Activated naive CD8-positive, alpha-beta T cell (primary cell): ENCODE data around the gene KRT32.

Experiments
- H3K27ac Mint-ChIP-seq: one replicate; pipeline ENCODE4 v1.8.0; 2021; ENCODE audit warnings: mixed read lengths
- H3K27me3 Mint-ChIP-seq: one replicate; pipeline ENCODE4 v1.8.0; 2021; ENCODE audit warnings: mixed read lengths
- H3K36me3 Mint-ChIP-seq: one replicate; pipeline ENCODE4 v1.8.0; 2021; ENCODE audit warnings: mixed read lengths
- H3K4me1 Mint-ChIP-seq: one replicate; pipeline ENCODE4 v1.8.0; 2021; ENCODE audit warnings: low read depth, mixed read lengths
- H3K4me3 Mint-ChIP-seq: one replicate; pipeline ENCODE4 v1.8.0; 2021; ENCODE audit warnings: mild to moderate bottlenecking, mixed read lengths
- H3K9me3 Mint-ChIP-seq: one replicate; pipeline ENCODE4 v1.8.0; 2021; ENCODE audit warnings: low read depth, mixed read lengths

Gene KRT32

GRCh38 chr17:41466988-41467387, at the start of gene KRT32:
KRT32 (minus strand) TSS chr17:41467386; CDS start chr17:41467325, 61 bp downstream.
- H3K27ac Mint-ChIP-seq, result no peak within 1 kb of the TSS
- no peaks in the 10 kb centered on the region for H3K4me1 Mint-ChIP-seq
- no peak within 1 kb of the TSS for H3K4me3 Mint-ChIP-seq
- H3K36me3 Mint-ChIP-seq, result peaks cover 3% of the 10 kb centered on the region
- no peaks in the 10 kb centered on the region for H3K9me3 Mint-ChIP-seq
- no peaks in the 10 kb centered on the region for H3K27me3 Mint-ChIP-seq

DNA sequence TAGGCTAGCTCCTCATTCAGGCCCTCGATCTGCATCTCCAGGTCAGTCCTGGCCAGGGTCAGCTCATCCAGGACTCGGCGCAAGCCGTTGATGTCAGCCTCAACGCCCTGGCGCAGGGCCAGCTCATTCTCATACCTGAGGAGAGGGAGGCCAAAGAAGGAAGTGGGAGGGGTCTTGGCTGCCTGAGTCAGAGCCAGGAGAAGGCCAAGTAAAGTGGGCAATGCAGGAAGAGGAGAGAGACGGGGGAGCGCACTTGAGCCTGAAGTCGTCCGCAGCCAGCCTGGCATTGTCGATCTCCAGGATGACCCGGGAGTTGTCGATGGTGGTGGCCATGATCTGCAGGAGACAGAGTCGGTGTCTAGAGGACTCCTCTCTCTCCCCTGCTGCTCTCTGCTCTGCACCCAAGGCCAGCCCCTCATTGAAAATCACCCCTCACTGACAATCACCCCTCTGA, 49.7 kb upstream of the KRT32 start:
- no peaks in the 10 kb centered on the region for H3K36me3 Mint-ChIP-seq
- H3K27me3 Mint-ChIP-seq, result no peaks in the 10 kb centered on the region
- H3K4me1 Mint-ChIP-seq, result no peaks in the 10 kb centered on the region
- H3K4me3 Mint-ChIP-seq, result no peak overlapping the region
- no peak overlapping the region for H3K27ac Mint-ChIP-seq
- no peaks in the 10 kb centered on the region for H3K9me3 Mint-ChIP-seq

DNA sequence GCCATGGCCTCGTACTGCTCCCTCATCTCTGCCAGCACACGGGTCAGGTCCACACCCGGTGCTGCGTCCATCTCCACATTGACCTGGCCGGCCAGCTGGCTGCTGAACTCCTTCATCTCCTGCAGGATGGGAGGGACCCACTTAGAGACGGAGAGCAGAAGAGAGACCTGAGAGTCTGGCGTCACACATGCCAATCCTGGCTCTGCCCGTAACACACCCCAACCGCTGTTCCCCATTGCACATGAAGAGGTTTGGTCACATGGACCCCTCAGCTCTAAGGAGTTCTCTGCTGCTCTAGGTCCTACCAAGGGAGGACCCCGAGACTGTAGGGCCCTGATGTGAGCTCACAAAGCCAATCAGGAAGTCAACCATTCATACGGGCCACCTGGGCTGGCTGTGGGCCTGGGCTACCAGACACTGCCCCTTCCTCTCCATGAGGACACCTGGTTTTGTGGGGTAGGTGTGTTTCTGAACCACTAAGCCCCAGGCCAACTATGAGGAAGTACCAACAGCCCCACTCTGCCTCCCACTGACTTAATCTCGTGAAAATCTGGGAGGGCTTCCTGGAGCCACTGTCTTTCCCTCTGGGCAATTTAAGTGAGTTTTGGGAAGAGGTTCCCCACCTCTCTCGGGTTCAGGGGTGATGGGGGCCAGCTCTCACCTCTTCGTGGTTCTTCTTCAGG, 49.1 kb upstream of the KRT32 start:
- H3K4me3 Mint-ChIP-seq, result no peak overlapping the region

DNA sequence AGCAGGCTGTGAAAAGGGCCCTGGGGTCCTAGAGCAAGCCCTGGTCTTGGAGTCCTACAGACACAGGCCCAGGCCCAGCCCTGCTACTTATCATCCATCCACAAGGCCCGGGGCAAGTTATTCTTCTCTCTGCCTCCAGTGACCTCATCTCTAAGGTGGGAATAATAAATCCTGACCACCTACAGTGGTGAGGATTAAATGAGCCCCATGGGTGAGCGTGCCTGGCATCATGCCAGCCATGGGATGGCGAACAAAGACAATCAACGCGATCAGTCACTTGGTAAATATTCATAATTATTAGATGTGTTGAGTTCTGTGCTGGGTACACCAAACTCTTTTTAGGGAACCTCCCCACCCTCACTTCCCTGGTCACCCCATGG, 46.0 kb upstream of the KRT32 start:
- Mint-ChIP-seq H3K4me1 (no peaks in the 10 kb centered on the region), H3K9me3 (no peaks in the 10 kb centered on the region), H3K27me3 (no peaks in the 10 kb centered on the region), H3K36me3 (no peaks in the 10 kb centered on the region), H3K4me3 (no peak overlapping the region), H3K27ac (no peak overlapping the region)

More for the DNA sequence above, 49.1 kb upstream of the KRT32 start:
- Mint-ChIP-seq H3K4me1 (no peaks in the 10 kb centered on the region), H3K9me3 (no peaks in the 10 kb centered on the region), H3K36me3 (no peaks in the 10 kb centered on the region), H3K27me3 (no peaks in the 10 kb centered on the region), H3K27ac (no peak overlapping the region)

DNA sequence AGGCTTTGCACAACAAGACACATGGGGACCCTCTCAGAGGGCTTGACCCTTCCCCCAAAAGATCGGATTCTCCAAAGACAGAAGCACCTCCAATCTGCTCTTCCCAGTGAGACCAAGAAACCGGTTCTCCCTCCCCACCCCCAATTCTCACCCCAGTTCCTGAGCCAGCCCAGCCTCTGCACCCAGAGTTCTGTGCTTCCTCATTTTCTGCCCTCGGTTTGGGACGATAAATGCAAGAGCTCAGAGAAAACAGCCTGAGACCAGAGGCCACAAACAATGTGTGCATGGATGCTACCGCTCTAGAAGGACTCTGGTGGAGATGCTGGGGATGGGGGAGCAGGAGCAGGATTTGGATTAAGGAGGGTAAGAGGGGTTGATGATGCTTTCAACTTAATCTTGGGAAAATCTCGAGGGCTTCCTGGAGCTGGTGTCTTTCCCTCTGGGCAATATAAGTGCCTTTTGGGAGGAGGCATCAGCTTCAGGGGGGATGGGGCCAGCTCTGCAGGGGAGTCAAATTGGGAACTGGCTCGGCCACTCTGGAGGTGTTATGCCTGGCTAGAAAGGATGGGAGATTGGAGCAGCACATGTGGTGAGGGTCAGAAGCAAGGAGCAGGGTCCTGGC, 45.5 kb upstream of the KRT32 start:
- no peak overlapping the region for H3K4me3 Mint-ChIP-seq
- no peaks in the 10 kb centered on the region for H3K27me3 Mint-ChIP-seq
- H3K36me3 Mint-ChIP-seq, result no peaks in the 10 kb centered on the region
- no peak overlapping the region for H3K27ac Mint-ChIP-seq
- no peaks in the 10 kb centered on the region for H3K9me3 Mint-ChIP-seq
- H3K4me1 Mint-ChIP-seq, result no peaks in the 10 kb centered on the region

DNA sequence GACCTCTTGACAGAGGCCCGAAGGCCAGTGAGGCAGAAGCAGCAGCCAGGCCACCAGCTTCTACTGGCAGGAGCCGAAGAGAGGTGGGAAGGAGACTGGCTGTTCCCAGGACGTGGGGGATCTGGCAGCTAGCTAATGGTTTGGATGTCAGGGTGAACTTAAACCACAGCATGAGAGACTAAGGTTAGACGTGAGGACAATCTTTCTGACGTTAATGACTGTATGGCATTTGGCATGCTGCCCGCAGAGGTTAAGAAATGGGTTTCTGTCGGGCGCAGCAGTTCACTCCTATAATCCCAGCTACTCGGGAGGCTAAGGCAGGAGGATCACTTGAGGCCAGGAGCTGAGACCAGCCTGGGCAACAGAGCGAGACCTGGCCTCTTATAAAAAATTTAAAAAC, 44.5 kb upstream of the KRT32 start:
- H3K4me1 Mint-ChIP-seq, result no peaks in the 10 kb centered on the region
- H3K4me3 Mint-ChIP-seq, result no peak overlapping the region
- no peaks in the 10 kb centered on the region for H3K27me3 Mint-ChIP-seq
- no peaks in the 10 kb centered on the region for H3K9me3 Mint-ChIP-seq
- no peak overlapping the region for H3K27ac Mint-ChIP-seq
- no peaks in the 10 kb centered on the region for H3K36me3 Mint-ChIP-seq

DNA sequence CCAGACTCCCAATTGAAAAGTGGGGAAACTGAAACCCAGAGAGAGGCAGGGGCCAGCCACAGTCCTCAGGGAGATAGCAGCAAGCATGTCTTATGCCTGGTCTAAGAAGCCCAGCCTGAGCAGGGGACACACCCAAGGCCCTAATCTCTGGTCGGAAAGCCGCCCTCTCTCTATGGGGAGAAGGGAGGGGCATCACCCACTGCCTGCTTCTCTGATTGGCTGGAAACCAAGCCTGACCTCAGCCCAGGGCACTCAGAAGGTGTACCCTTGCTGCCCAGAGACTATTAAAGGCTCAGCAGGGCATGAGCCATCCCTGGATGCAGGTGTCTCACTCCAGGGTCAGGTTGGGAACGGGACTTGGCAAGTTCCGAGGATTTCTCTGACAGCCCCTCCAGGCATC, 43.9 kb upstream of the KRT32 start:
- Mint-ChIP-seq H3K36me3 (no peaks in the 10 kb centered on the region), H3K4me3 (no peak overlapping the region), H3K27me3 (no peaks in the 10 kb centered on the region), H3K4me1 (no peaks in the 10 kb centered on the region), H3K9me3 (no peaks in the 10 kb centered on the region), H3K27ac (no peak overlapping the region)

- H3K4me3 Mint-ChIP-seq, result no peak overlapping the region
- no peaks in the 10 kb centered on the region for H3K36me3 Mint-ChIP-seq
- no peaks in the 10 kb centered on the region for H3K27me3 Mint-ChIP-seq
- no peaks in the 10 kb centered on the region for H3K9me3 Mint-ChIP-seq
- H3K4me1 Mint-ChIP-seq, result no peaks in the 10 kb centered on the region
- H3K27ac Mint-ChIP-seq, result no peak overlapping the region
Observed at GRCh38 chr17:41510251-41511065, 43.3 kb upstream of the KRT32 start.

DNA sequence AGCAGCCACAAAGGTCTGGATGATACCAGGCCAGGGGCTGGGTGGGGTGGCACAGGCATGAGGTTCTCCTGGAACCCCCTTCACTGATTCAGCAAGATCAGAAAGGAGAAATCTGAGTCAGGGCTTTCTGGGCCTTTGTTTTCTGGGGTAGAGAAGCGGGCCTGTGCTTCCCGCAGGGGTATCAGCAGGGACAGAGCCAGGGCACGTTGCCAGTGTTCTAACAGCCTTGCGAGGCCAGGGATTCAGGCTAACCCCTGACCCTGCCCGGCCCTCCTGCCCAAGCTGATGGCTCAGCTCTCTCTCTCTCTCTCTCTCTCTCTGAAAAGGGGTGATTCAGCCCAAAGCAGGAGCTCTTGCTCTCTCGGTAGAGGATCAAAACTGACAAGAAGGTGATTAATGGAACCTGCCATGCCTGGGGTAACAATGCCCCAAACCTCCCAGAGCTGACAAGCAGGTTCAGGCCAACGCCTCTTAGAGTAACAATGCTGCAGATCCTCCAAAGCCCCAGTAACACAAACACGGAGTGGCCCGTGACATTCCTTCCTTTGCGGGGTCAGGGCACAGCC, 40.2 kb upstream of the KRT32 start:
- Mint-ChIP-seq H3K4me1 (no peaks in the 10 kb centered on the region), H3K27me3 (no peaks in the 10 kb centered on the region), H3K27ac (no peak overlapping the region), H3K4me3 (no peak overlapping the region), H3K36me3 (no peaks in the 10 kb centered on the region), H3K9me3 (no peaks in the 10 kb centered on the region)

- H3K27ac Mint-ChIP-seq, result no peak overlapping the region
- no peak overlapping the region for H3K4me3 Mint-ChIP-seq
- H3K4me1 Mint-ChIP-seq, result no peaks in the 10 kb centered on the region
- no peaks in the 10 kb centered on the region for H3K36me3 Mint-ChIP-seq
- no peaks in the 10 kb centered on the region for H3K9me3 Mint-ChIP-seq
- no peaks in the 10 kb centered on the region for H3K27me3 Mint-ChIP-seq
Observed at GRCh38 chr17:41505809-41506767, 38.9 kb upstream of the KRT32 start.

- no peaks in the 10 kb centered on the region for H3K27me3 Mint-ChIP-seq
- H3K27ac Mint-ChIP-seq, result no peak within 1 kb of the TSS
- H3K36me3 Mint-ChIP-seq, result no peaks in the 10 kb centered on the region
- H3K9me3 Mint-ChIP-seq, result no peaks in the 10 kb centered on the region
- H3K4me3 Mint-ChIP-seq, result no peak within 1 kb of the TSS
- H3K4me1 Mint-ChIP-seq, result no peaks in the 10 kb centered on the region
Observed at GRCh38 chr17:41505007-41505808, 38.0 kb upstream of the KRT32 start, which contains the start of gene KRT13. KRT13 (minus strand) TSS chr17:41505612; CDS start chr17:41505550, 62 bp downstream.

DNA sequence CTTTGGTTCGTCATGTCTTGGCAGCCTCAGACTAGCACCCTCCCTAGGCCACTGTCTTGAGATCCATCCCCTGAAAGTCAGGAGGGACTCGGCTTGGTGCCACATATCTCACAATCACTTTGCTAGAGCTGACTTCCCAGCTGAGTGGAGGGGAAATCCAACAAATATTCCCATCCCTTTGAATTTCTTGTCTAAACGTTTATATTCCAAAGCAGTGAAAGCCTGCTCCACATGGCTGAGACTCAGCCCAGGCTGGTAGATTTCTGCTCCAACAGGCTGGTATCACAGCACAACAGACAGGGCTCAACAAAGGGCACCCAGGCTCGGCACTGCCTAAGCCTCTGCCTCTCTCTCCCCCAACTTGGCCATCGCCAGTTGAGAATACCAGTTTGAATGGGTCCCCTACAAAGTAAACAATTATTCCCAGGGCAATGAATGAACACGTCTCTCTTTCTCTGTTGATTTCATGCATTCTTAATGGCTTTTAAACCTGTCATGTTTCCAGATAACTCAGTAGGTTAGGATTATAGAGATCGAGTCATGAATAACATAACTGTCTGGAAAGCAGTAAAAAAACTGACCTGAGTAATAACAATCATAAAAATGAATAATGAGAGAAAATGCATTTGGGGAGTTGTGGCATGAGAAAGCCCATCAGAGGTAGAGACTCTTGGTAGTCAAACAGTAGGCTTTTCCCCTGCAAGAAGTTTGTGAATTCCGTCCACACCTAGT, 37.2 kb upstream of the KRT32 start:
- Mint-ChIP-seq H3K9me3 (no peaks in the 10 kb centered on the region), H3K36me3 (no peaks in the 10 kb centered on the region)

GRCh38 chr17:41503202-41503601, 36.0 kb upstream of the KRT32 start:
- H3K4me3 Mint-ChIP-seq, result no peak overlapping the region
- H3K36me3 Mint-ChIP-seq, result no peaks in the 10 kb centered on the region
- no peaks in the 10 kb centered on the region for H3K9me3 Mint-ChIP-seq
- H3K27ac Mint-ChIP-seq, result no peak overlapping the region
- no peaks in the 10 kb centered on the region for H3K27me3 Mint-ChIP-seq
- peaks cover 2% of the 10 kb centered on the region for H3K4me1 Mint-ChIP-seq

More for the DNA sequence above, 37.2 kb upstream of the KRT32 start:
- no peaks in the 10 kb centered on the region for H3K27me3 Mint-ChIP-seq
- no peaks in the 10 kb centered on the region for H3K4me1 Mint-ChIP-seq
- H3K27ac Mint-ChIP-seq, result no peak overlapping the region
- H3K4me3 Mint-ChIP-seq, result no peak overlapping the region
